Stimulated activated CD8-positive, alpha-beta memory T cell treated with anti-CD3 and anti-CD28 coated beads, Interleukin-7, amount 100 ng/mL, for 1 hour (primary cell): ENCODE data around the gene PLXDC1.

ENCODE experiments used
- DNase-seq, 2 donors: peaks; one replicate each; pipeline ENCODE4 v3.0.0-alpha.2; 2020; ENCODE audit warnings: low read depth in 2 of 2

The PLXDC1 gene

GRCh38 chr17:39151150-39151942 is at the start of gene PLXDC1:
PLXDC1 (minus strand) TSS chr17:39151637; CDS start chr17:39151437, 200 bp downstream.
- DNase-seq, result no peak

DNA sequence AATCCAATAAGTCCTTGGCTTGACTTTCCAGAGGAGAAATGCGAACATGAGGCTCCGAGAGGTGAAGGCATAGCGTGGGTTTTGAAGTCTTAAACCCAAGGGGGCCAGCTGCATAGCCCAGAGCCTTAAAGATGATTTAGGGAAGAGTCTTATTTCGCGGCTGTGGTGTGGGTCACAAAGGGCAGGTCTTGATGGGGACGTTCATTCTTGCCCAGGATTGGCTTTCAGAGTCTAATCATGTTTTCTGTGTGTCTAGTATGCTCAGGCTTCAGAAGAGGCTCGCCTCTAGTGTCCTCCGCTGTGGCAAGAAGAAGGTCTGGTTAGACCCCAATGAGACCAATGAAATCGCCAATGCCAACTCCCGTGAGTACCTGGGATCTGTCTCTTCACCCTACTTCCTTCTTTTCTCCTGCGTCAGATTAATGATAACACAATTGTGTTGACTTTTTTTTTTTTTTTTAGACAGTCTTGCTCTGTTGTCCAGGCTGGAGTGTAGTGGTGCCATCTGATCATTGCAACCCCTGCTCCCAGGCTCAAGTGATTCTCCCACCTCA is 49.6 kb upstream of the PLXDC1 start:
- DNase-seq, result no peak

DNA sequence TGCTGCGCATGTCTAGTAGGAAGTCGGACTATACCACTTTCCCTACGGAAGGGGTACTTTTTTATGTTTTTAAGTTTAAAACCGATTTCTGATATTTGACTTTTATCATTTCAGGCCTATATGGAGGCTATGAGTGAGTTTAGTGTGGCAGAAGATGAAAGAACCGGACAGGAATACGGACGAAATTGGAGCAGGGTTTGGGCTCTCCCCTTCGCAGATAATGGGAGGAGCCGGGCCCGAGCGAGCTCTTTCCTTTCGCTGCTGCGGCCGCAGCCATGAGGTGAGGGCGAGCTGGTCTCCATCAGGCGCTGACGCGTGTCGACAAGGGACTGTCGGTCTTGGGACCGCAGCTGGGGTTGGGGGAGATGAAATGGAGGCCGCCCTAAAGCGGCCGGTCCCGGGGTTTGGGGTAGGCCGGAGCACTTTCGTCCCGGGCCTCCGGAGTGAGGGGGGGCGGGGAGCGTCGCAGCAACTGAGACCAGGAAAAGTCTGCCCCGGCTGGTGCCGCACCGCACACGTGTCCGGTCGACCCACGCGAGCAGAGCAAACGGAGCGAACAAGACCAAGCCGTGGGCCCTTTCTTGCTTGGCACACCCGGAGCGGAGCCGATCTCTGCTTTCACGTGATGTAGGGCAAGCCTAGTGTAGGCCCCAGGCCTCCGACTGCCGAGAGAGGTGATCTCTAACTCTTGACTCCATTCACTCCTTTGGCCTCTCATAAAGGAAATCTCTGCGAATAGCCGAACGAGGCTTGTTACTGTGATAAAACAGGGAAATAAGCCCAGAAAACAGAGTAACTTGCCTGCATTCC is 48.8 kb upstream of the PLXDC1 start, which contains the start of gene RPL19:
Gene RPL19, plus strand, starts transcription at position 214 of the 810 bp plus-strand sequence. Its CDS starts 62 bp downstream, at position 276.
- peak; percentile 56 to 63 for DNase-seq

DNA sequence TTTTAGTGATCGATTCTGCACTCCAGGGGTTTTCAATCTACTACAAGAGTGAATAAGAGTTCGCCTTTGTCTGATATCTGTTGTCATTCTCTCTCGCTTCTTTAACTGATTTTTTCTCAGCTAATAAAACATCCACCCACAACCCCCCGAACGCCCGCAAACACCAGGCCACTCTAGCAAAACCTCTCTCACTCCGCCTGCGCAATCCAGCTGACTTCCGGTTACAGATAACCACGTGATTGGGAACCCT is 48.3 kb upstream of the PLXDC1 start:
- DNase-seq, result peak; percentile 68 to 71

GRCh38 chr17:39198186-39198566 is 46.7 kb upstream of the PLXDC1 start:
- no peak for DNase-seq

DNA sequence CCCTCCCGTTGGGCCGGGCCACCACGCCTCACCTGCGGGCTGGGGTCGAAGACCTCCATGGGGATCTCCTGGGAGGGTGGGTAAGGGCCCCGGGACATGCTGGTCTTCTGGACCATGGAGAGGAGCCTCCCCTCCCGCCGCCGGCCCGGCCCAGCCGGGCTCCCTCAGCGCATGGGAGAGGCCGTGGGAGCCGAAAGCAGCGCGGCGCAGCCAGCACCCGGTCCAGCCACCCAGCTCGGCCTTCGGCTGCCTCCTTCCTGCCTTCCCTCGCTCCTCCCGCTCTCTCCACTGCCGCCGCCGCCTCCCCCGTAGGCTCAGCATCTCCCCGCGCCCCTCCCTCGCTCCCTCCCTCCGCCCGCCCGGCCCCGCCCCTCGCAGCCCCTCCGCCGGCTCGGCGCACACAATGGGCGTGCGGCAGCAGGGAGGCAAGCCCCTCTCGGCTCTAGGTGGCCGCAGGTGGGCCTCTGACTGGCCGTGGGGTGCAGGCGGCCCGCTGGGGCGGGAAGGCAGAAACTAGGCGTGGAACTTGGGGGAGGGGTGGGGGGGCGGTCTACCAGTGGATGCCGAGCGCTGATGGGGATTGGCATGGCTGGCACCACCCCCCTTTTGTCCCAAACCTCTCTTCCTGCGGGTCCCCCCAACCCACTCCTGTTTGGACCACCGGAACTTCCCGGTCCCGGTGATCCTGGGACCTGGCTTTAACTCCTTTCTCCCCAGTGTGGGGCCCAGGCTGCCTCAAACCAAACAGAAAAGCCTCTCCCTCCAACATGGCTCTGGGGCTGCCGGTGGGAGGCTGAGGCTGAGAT is 46.1 kb upstream of the PLXDC1 start, which contains the start of gene CACNB1:
Gene CACNB1, minus strand, starts transcription at position 290 of the 806 bp plus-strand sequence. Its CDS starts 174 bp downstream, at position 116.
- peak; percentile 22 to 44 for DNase-seq

DNA sequence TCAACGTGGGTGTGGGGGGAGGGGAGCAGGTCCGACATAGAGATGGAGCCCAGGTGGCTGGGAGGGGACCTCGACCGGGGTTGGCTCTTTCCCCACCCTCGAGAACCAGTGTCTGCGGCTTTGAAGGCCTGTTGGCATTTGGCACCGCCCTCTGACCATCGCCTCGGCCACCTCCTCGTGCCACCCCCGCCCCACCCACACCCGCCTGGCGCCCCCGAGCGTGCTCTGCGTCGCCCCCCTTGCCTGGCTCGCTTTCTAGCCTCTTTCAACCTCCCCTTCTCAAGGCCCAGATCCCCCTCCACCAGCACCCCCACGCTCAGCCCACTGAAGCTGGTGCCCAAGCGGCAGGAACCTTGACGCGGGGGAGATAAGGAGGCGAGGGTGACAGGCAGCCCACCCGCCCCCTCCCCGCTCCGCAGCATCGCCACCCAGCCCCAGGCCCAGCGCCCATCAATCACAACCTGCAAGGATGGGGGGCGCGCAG is 45.4 kb upstream of the PLXDC1 start:
- no peak for DNase-seq

- DNase-seq, result no peak
Observed at GRCh38 chr17:39196241-39196807, 44.9 kb upstream of the PLXDC1 start.

DNA sequence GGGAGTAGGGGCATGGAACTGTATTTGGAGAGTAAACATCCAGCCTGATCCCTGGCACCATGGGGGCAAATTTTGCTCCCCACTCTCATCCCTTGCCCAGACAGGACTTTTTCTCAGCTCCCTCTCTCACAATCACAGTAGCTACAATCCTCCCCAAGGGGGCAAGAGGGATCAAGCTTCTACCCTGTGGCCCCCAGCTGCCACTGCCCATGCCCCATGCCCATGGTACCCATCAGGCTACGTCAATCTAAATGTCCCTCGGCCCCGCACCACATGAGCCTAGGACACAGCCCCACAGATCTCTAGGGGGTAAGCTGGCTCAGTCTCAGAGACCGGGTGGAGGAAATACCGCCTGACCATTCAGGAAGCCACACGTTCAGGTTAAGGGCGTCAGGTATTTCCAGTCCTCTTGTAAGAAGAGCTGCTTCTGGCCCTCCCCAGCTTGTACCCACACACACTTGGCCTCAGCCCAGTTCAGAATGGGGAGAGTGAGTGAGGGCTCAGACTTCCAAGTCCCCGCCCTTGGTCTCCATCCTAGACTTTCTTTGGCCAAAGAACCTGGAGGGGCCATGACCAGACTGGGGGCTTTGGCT is 44.2 kb upstream of the PLXDC1 start:
- no peak for DNase-seq

GRCh38 chr17:39194985-39195524 is 43.6 kb upstream of the PLXDC1 start:
- no peak for DNase-seq

- DNase-seq, result no peak
Observed at GRCh38 chr17:39194089-39194984, 42.9 kb upstream of the PLXDC1 start.

- DNase-seq, result no peak
Observed at GRCh38 chr17:39193346-39193745, 41.9 kb upstream of the PLXDC1 start.

DNA sequence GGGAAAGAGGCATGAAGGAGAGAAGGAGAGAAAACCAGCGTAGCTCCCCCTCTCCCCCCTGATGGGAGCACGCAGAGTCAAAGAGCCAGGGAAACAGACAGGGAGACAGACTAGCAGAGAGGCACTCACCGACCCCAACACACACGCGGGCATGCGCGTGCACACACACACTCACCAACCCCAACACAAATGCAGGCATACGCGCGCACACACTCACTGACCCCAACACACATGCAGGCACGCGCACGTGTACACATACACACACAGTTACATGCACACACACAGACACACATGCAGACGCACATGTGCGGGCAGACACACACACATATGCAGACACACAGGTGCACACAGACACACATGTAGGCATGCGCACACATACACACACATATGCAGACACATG is 41.5 kb upstream of the PLXDC1 start:
- DNase-seq, result no peak

- DNase-seq, result no peak
Observed at GRCh38 chr17:39191750-39192510, 40.5 kb upstream of the PLXDC1 start.

- DNase-seq, result no peak
Observed at GRCh38 chr17:39187152-39187830, 35.9 kb upstream of the PLXDC1 start.

DNA sequence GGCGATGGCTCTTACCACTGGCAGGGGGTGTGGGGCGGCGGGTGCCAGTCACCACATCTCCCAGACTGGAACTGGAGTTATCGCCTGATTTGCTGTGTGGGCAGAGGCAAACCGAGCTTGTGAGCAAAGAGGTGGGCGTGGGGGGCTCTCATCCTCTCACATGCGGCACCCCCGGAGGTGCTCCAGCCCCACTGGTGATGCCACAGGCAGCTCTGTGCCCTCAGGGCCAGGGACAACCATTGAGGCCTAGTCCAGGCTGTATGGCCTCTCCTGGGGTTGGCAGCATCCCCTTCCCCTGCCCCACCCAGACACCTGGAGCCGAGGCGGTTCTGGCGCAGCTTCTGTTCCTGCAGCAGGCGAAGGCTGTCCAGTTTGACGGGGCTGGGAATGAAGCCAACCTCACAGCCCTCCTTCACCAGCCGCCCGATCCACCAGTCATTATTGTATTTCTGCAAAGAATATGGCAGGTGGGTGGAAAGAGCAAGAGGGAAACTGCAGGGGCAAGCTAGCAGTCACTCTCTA is 35.1 kb upstream of the PLXDC1 start:
- no peak for DNase-seq

GRCh38 chr17:39183720-39184119 is 32.3 kb upstream of the PLXDC1 start:
- no peak for DNase-seq

DNA sequence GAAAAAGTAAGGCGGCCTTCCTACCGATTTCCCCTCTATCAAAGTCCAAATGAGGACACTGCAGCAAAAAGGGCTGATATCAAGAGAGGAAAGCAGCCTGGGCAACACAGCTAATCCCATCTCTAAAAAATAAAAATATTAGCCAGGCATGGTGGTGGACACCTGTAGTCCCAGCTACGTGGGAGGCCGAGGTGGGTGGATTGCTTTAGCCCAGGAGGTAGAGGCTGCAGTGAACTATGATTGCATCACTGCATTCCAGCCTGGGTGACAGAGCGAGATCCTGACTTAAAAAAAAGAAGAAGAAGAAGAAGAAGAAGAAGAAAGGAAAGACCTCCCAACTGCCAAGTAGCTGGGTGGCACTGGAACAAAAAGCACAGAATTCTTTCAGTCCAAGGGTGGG is 31.6 kb upstream of the PLXDC1 start:
- no peak for DNase-seq
